ENCODE results near the gene TNFRSF19. TPM values are rescaled to one million over a fixed set of nuclear protein-coding genes. Genes with fewer than 3 reads are reported as not detected.

The TNFRSF19 gene
- total and polyA plus RNA-seq, 10 of the 15 experiments (the other 5 are each of a cell fraction or from before 2014, with no cell fraction given), result 16.4 to 46.2 (median 35.4) TPM

DNA sequence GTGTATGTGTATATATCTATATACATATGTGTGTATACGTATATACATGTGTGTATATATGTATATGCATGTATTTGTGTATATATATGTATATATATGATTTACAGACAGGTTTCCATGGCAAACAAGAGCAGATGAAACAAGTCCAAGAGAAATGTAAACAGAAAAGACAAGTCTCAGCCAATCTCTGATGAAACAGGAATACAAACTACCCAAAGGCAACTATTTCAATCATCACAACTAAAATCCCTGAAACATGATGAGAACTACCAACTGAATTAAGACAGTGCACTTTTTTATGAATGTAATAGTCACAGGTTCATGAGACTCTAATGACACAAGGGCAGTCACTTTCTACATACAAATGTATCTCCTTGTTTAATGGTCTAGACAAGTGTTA is 140.2 kb downstream of the TNFRSF19 start:
- FAIRE-seq, result no peak
- Histone ChIP-seq H3K27me3 (replicated peaks in 1 of 2; ENCODE audit: control insufficient read depth in 2 of 2, insufficient read depth in 2 of 2, low read length in 1 of 2) (no peaks in the 10 kb centered on the region), H3K4me1 (ENCODE audit: control insufficient read depth, insufficient read depth, low read length) (peaks cover 12% of the 10 kb centered on the region), H3K9ac (ENCODE audit: control insufficient read depth, insufficient read depth, low read length) (no peak overlapping the region), H2AFZ (ENCODE audit: control insufficient read depth, low read depth, low read length) (peak overlapping the region; percentile 19), H3K9me3 (replicated peaks; ENCODE audit: control insufficient read depth, insufficient read depth, low read length) (peaks cover 5% of the 10 kb centered on the region; the same call in 2 of the 3 replicates), H3K4me2 (ENCODE audit: control insufficient read depth, insufficient read depth) (no peak overlapping the region), H4K20me1 (ENCODE audit: control insufficient read depth, insufficient read depth) (no peaks in the 10 kb centered on the region), H3K27ac (ENCODE audit: control insufficient read depth, insufficient read depth) (no peak overlapping the region; the same call in 1 of the 2 replicates), H3K36me3 (ENCODE audit: control insufficient read depth in 2 of 2, insufficient read depth in 2 of 2, low read length in 1 of 2) (no peaks in the 10 kb centered on the region), H3K4me3 (no peak overlapping the region), H3K79me2 (ENCODE audit: control insufficient read depth, insufficient read depth, low read length) (no peaks in the 10 kb centered on the region)
- intact Hi-C loops (cut with micrococcal nuclease; ENCODE audit: unreplicated experiment) (loop anchor here (5.0 kb wide), 1 partner anchor 67 kb away; no protein-coding TSS in a partner anchor), in situ Hi-C loops (cut with MboI) (no loop called here)
- SMC1A ChIA-PET (ENCODE audit: uncharacterized antibody, unreplicated experiment), result no interaction called here
- ATAC-seq, result no peak
- no peak for TF ChIP-seq PAX8 (IDR thresholded peaks at IDR 0.05)
- no peak for TF ChIP-seq TBL1XR1 (IDR thresholded peaks at IDR 0.05; ENCODE audit: low read depth, low read length)
- TF ChIP-seq JUNB (IDR thresholded peaks at IDR 0.05), result no peak
- no peak for TF ChIP-seq ZNF274 (IDR thresholded peaks at IDR 0.05; ENCODE audit: insufficient read depth, insufficient read length)
- CTCF ChIA-PET, result interaction anchor here (1.4 to 1.6 kb wide), 2 partner anchors 24 to 179 kb away, joined by 3 read pairs; no protein-coding TSS in a partner anchor
- POLR2A ChIA-PET, result no interaction called here
- 82% methylated on average over 1 of the region's 1 CpG for WGBS (ENCODE audit: insufficient coverage, insufficient replicate concordance, low lambda C conversion rate, missing lambda C conversion rate)
- no TSS peak for BruUV-seq (replicated peaks)
- DNase-seq (ENCODE audit: low read depth, low spot score), result no peak
- RAD21 ChIA-PET (ENCODE audit: unreplicated experiment), result no interaction called here

DNA sequence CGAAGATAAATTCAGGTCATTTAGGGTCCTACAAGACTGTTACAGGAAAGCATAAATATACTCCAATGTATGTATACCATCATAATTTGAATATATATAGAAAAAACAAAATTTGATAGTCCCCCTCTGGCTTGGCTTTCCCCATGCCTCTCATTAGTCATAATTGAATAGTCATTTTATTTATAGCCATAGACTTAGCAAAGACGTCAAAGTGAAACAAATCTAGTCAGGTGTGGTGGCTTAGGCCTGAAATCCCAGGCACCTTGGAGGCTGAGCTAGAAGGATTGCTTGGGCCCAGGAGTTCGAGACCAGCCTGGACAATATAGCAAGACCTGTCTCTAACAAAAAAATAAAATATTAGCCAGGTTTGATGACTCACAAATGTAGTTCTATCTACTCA is 141.1 kb downstream of the TNFRSF19 start:
- peak; percentile 15 for DNase-seq (ENCODE audit: low read depth, low spot score)
- WGBS (ENCODE audit: insufficient coverage, insufficient replicate concordance, low lambda C conversion rate, missing lambda C conversion rate), result 0% methylated on average over 3 of the region's 3 CpGs
- FAIRE-seq, result no peak
- no TSS peak for BruUV-seq (replicated peaks)
- ChIA-PET RAD21 (ENCODE audit: unreplicated experiment) (no interaction called here), CTCF (interaction anchor here (0.7 to 1.6 kb wide), 3 partner anchors 23 to 178 kb away, joined by 3 read pairs; no protein-coding TSS in a partner anchor), SMC1A (ENCODE audit: uncharacterized antibody, unreplicated experiment) (interaction anchor here (1.3 to 1.5 kb wide), 2 partner anchors 56 to 78 kb away, joined by 3 to 4 read pairs; no protein-coding TSS in a partner anchor), POLR2A (no interaction called here)
- Histone ChIP-seq H4K20me1 (ENCODE audit: control insufficient read depth, insufficient read depth) (no peaks in the 10 kb centered on the region), H3K4me3 (no peak overlapping the region), H3K9ac (ENCODE audit: control insufficient read depth, insufficient read depth, low read length) (no peak overlapping the region), H3K36me3 (ENCODE audit: control insufficient read depth in 2 of 2, insufficient read depth in 2 of 2, low read length in 1 of 2) (no peaks in the 10 kb centered on the region), H3K27me3 (replicated peaks in 1 of 2; ENCODE audit: control insufficient read depth in 2 of 2, insufficient read depth in 2 of 2, low read length in 1 of 2) (no peaks in the 10 kb centered on the region), H3K4me1 (ENCODE audit: control insufficient read depth, insufficient read depth, low read length) (peaks cover 12% of the 10 kb centered on the region), H2AFZ (ENCODE audit: control insufficient read depth, low read depth, low read length) (no peak overlapping the region), H3K9me3 (replicated peaks; ENCODE audit: control insufficient read depth, insufficient read depth, low read length) (peaks cover 5% of the 10 kb centered on the region; the same call in 2 of the 3 replicates), H3K4me2 (ENCODE audit: control insufficient read depth, insufficient read depth) (no peak overlapping the region), H3K27ac (ENCODE audit: control insufficient read depth, insufficient read depth) (no peak overlapping the region; the same call in 1 of the 2 replicates), H3K79me2 (ENCODE audit: control insufficient read depth, insufficient read depth, low read length) (no peaks in the 10 kb centered on the region)
- in situ Hi-C loops (cut with MboI), result no loop called here
- peak; percentile 72 for ATAC-seq
- intact Hi-C loops (cut with micrococcal nuclease; ENCODE audit: unreplicated experiment), result loop anchor here (5.0 kb wide), 1 partner anchor 66 kb away; no protein-coding TSS in a partner anchor
- TF ChIP-seq SRF (IDR thresholded peaks at IDR 0.05; ENCODE audit: low read depth in 2 of 2, low read length in 2 of 2) (no peak), ZSCAN29 (IDR thresholded peaks at IDR 0.05) (no peak), MEF2A (IDR thresholded peaks at IDR 0.05; ENCODE audit: insufficient read depth, low read depth, low read length) (peak; percentile 85), SMAD5 (IDR thresholded peaks at IDR 0.05; ENCODE audit: low read depth) (no peak), JUNB (IDR thresholded peaks at IDR 0.05) (peak; percentile 85), CBFB (IDR thresholded peaks at IDR 0.05; ENCODE audit: low read depth) (no peak), NFIC (IDR thresholded peaks at IDR 0.05; ENCODE audit: low read depth, low read length) (peak; percentile 51; the same call in 1 of the 2 replicates), SMC3 (IDR thresholded peaks at IDR 0.05; ENCODE audit: borderline replicate concordance, low read length) (no peak), ZNF384 (IDR thresholded peaks at IDR 0.05; ENCODE audit: borderline replicate concordance, low read depth, low read length) (no peak), PAX8 (IDR thresholded peaks at IDR 0.05) (no peak), BCL11A (IDR thresholded peaks at IDR 0.05; ENCODE audit: low read depth, low read length) (no peak), POLR2AphosphoS2 (IDR thresholded peaks at IDR 0.05; ENCODE audit: low read depth, low read length) (no peak), SPI1 (IDR thresholded peaks at IDR 0.05; ENCODE audit: borderline replicate concordance, insufficient read depth, low read depth, low read length) (no peak), SMAD1 (IDR thresholded peaks at IDR 0.05; ENCODE audit: low read depth, partially characterized antibody) (no peak), POLR2A (IDR thresholded peaks at IDR 0.05; ENCODE audit: low read depth, low read length) (no peak), KDM1A (IDR thresholded peaks at IDR 0.05; ENCODE audit: borderline replicate concordance) (no peak), CREM (IDR thresholded peaks at IDR 0.05; ENCODE audit: low read depth) (peak; percentile 58; the same call in 1 of the 2 replicates)
- TF ChIP-seq, protein P1, sequence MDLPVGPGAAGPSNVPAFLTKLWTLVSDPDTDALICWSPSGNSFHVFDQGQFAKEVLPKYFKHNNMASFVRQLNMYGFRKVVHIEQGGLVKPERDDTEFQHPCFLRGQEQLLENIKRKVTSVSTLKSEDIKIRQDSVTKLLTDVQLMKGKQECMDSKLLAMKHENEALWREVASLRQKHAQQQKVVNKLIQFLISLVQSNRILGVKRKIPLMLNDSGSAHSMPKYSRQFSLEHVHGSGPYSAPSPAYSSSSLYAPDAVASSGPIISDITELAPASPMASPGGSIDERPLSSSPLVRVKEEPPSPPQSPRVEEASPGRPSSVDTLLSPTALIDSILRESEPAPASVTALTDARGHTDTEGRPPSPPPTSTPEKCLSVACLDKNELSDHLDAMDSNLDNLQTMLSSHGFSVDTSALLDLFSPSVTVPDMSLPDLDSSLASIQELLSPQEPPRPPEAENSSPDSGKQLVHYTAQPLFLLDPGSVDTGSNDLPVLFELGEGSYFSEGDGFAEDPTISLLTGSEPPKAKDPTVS (IDR thresholded peaks at IDR 0.05; ENCODE audit: low read depth, low read length), result no peak

Data from GM12878 (cell line).